B cell (primary cell): ENCODE measurements around the gene MDK.

Experiments used
- EZH2 ChIP-seq: IDR thresholded peaks from 2 replicates; pipeline ENCODE4 v1.6.1; 2012; ENCODE audit warnings: borderline replicate concordance, low read depth, mild to moderate bottlenecking, moderate library complexity, low read length; ENCODE audit not compliant: insufficient read depth, poor library complexity, severe bottlenecking
- TF ChIP-seq, protein P1 (sequence below): fragments of 200-600 bp; IDR thresholded peaks from one replicate; pipeline ENCODE4 v1.8.0; 2022; ENCODE audit warnings: antibody characterized with exemption, mild to moderate bottlenecking

DNA sequence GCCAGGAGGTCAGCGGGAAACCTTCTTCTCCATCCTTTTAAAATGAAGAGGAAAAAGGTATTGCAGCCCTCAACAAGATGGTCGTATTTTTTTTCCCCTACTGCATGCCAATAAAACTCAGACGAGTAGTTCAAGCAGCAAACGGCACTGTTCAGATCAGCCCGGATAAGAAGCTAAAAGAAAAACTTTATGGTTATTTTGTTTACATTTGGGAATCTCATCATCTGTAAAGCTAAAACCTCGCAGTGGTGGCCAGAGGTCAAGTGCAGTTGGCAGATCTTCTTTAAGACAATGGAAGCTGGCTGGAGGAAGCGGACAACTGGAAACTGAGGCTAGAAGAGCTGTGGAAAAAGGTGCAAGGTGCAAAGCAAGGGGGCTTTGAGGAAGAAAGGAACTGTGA, 41.1 kb downstream of the MDK start:
- TF ChIP-seq, protein P1, sequence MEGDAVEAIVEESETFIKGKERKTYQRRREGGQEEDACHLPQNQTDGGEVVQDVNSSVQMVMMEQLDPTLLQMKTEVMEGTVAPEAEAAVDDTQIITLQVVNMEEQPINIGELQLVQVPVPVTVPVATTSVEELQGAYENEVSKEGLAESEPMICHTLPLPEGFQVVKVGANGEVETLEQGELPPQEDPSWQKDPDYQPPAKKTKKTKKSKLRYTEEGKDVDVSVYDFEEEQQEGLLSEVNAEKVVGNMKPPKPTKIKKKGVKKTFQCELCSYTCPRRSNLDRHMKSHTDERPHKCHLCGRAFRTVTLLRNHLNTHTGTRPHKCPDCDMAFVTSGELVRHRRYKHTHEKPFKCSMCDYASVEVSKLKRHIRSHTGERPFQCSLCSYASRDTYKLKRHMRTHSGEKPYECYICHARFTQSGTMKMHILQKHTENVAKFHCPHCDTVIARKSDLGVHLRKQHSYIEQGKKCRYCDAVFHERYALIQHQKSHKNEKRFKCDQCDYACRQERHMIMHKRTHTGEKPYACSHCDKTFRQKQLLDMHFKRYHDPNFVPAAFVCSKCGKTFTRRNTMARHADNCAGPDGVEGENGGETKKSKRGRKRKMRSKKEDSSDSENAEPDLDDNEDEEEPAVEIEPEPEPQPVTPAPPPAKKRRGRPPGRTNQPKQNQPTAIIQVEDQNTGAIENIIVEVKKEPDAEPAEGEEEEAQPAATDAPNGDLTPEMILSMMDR = no peak
- TF ChIP-seq EZH2 = no peak
